Measurements from ENCODE around the gene CARD10. TPM values are rescaled to one million over a fixed set of nuclear protein-coding genes. Genes with fewer than 3 reads are reported as not detected.
"Not testable (repeated sequence)": the region's sequence is repeated elsewhere in the genome, so short reads cannot be mapped to it uniquely, and the experiment has no call there.

CARD10 gene
- polyA plus RNA-seq, 10 donors: 8.8 to 19.1 (median 12.6) TPM

- DNase-seq: no peak
Observed at GRCh38 chr22:37557321-37558001, 38.2 kb upstream of the CARD10 start.

- DNase-seq: no peak
Observed at GRCh38 chr22:37556710-37557109, 37.5 kb upstream of the CARD10 start.

GRCh38 chr22:37555029-37555428 is 35.8 kb upstream of the CARD10 start:
- no peak for DNase-seq

GRCh38 chr22:37553725-37554124 is 34.5 kb upstream of the CARD10 start:
- DNase-seq: no peak

GRCh38 chr22:37552524-37553163 is 33.4 kb upstream of the CARD10 start:
- DNase-seq: peak; percentile 62 to 93 (median 82)

GRCh38 chr22:37551981-37552380 is 32.8 kb upstream of the CARD10 start:
- DNase-seq: no peak

- not testable (repeated sequence) for DNase-seq
Observed at GRCh38 chr22:37550921-37551320, 31.7 kb upstream of the CARD10 start.

GRCh38 chr22:37549704-37550059 is 30.5 kb upstream of the CARD10 start:
- DNase-seq: peak in 2 of 3 donors; percentile 43 to 66

GRCh38 chr22:37547251-37547741 is 28.1 kb upstream of the CARD10 start:
- peak in 2 of 3 donors; percentile 58 to 85 for DNase-seq

GRCh38 chr22:37546437-37547250 is 27.4 kb upstream of the CARD10 start:
- DNase-seq: peak in 2 of 3 donors; percentile 85 to 96

- DNase-seq: peak; percentile 92 to 98 (median 95)
Observed at GRCh38 chr22:37545703-37546436, 26.7 kb upstream of the CARD10 start.

GRCh38 chr22:37544955-37545702 is 25.9 kb upstream of the CARD10 start:
- DNase-seq: peak in 2 of 3 donors; percentile 59 to 75

GRCh38 chr22:37542959-37543358 is 23.7 kb upstream of the CARD10 start:
- no peak for DNase-seq

GRCh38 chr22:37542416-37542815 is 23.2 kb upstream of the CARD10 start:
- not testable (repeated sequence) for DNase-seq

GRCh38 chr22:37539790-37540189 is 20.6 kb upstream of the CARD10 start:
- DNase-seq: not testable (repeated sequence)

- peak; percentile 91 to 96 (median 93) for DNase-seq
Observed at GRCh38 chr22:37538590-37539357, 19.6 kb upstream of the CARD10 start.

GRCh38 chr22:37535159-37535558 is 15.9 kb upstream of the CARD10 start:
- no peak for DNase-seq

- DNase-seq: no peak
Observed at GRCh38 chr22:37534445-37534844, 15.2 kb upstream of the CARD10 start.

GRCh38 chr22:37533995-37534394 is 14.8 kb upstream of the CARD10 start:
- DNase-seq: no peak

All from muscle of back (tissue), 11 donors.